AG20443 (cell line): ENCODE results near the gene HDLBP.

Experiments used
- DNase-seq: peaks from one replicate; pipeline ENCODE4 v3.0.0; 2012; ENCODE audit warnings: low spot score, mixed read lengths

The HDLBP gene

DNA sequence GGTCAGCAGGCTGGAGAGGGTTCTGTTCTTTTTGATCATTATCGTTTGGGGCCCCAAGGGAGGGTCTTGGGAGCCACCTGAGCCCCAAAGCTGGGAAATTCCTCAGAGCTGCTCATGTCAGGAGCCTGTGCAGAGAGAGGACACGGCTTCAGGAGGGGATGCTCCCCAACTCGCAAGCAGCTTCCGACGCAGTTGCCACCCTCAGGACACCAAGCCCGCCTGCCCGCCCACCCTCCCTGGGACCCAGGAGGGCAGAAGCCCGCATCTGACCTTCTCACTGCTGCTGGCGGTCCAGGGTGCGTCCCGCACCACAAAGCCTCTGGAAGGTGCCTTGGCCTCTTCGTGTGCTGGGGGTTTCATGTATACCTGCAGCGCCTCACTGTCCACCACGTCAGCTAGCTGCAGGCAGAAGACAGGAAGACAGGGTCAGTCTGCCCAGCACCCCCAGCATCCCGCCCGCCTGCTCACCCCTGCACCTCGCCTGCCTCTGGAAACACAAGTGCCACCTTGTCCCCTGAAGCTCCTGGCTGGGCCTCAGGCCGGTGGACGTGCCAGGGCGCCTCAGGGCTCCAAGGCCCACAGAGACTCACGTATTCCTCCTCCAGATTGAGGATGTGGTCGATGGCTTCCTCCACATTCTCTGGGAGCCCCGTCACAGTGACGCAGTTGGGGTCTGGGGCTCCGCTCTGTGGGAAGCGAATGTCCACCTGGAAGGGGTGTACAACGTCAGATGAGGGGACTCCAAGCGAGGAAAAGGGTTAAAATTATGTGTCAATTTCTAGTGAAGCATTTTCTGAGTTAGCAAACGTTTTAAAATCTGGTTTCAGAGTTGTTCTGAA, 85.7 kb downstream of the HDLBP start:
- no peak for DNase-seq

DNA sequence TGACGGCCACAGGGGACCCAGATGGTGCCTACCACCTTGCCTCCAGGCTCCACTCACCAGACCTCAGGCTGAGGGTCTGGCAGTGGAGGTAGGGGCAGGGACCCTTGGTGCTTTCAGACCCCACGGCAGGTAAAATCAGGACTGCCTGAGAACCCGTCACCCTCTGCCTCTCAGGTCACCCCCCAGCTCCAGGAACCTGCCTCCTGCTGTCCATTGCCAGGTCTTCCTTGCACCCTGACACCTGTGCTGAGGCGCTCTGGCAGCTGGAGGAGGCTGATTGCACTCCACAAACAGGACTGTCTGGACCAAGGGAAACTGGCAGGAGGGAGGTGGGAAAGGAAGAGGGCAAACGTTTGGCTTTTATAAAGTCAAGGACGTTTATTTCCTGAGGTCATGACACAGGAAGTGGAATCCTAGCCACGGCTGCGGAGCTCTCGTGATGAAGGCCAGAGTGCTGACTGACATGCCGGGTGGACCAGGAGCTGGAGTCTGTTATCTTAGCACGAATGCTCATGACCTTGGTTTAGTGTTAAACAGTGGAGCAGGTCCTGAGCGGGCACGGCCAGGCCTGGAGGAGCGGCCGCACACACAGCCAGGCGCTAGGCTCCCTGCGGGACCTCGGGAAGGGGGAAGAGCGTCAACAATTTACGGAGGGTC, 86.5 kb downstream of the HDLBP start:
- DNase-seq, result no peak

DNA sequence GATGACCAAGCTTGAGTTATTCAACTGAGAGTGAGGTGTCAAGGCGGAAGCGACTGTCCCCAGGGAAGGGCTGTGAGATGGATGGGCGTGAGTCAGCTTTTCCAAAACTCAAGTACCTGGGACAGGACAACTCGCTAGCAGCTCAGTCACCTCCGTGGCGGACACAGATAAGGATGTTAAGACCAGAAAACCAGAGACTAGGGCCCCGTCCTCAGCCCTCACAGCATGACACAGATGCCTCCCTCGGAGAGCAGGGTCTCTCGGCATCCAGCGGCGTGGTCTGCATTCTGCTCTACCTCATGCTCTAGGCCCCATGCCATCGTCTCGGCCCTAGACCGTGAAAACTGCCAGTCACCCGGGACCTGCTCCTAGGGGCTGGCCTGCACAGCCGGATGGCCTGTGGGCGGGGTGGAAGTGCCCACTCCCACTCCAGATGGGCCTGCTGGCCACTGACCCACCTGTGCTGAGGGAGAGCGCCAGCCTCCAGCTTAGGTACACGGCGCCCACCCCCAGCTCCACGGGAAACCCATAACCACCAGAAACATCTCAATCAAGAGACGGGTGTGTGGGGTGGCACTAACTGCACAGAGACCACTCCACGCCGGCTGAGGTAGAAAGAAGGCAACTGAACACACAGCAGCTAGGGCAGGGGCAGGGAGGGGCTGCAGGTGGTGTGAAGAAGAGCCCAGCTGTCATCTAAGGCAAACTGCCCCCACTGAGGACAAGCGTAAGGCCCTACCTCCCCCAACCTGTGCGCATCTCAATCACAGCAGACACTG, 87.2 kb downstream of the HDLBP start:
- no peak for DNase-seq

DNA sequence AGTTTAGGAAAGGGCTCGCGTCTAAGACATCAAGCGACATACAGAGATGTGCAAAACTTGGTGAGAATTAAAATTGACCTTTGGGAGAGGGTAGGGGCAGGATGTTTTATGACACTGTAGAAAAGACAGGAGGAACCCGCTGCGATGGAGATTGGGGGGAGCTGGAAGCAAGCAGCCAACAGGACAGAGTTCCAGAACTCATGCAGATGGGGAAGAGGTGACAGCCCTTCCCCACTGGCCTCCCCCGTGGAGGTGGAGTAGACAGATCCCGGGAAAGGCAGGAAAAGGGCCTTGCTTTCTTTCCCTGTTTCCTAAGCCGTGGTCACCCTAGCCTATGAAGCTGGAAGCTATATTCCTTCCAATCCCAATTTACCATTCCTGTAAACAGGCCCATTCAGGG, 87.9 kb downstream of the HDLBP start:
- DNase-seq, result no peak

DNA sequence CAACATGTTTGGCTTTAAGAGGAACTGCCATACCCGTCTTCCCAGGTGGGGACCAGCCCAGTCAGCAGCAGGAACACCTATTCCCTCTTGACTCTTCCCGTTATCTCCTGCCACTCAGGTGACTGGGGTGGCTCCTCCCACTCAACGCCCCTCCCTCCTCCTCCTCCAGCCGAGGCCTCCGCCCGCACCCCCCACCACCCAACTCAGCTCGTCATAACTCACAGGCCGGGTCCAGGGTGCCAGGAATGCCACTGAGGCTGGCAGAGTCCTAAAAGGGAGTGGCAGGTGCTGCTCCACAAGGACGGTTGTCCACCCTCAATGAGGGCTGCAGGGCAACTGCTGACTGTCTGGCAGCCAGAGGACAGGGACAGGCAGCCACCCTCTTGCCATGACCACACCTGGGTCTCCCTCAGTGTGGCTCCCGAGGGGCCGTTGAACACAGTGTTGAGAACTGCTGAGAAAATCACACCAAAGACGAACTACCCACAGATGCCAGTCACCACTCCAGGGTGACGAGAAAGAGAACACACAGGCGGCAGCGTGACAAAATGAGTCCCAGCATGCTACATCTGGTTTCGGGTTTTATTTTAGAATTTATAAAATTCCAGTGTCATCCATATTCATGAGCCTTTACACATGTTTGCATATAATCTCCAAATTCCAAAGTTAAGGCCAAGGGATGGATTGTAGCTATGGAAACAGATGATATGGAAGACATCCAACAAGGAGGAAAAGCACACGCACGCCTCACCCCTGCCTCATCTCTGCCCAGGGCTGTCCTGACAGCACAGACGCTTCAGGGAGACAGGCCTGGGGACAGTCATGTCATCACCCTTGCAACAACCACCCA, 88.5 kb downstream of the HDLBP start:
- no peak for DNase-seq

DNA sequence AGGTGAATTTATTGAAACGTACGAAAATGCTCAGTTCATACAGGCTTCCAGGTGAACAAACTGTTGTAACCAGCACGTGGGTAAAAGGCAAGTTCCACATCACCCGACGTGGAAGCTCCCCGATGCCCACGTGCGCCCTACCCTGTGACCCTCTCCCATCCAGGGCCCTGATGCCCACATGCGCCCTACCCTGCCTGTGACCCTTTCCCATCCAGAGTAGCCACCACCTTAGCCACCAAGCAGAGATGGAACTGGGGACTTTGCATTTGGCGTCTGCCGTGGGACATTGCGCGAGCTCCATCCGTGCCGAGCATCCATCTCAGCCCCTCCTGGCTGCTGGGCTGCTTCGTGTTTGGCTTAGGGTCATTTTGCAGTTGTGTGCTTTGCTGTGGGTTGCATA, 89.5 kb downstream of the HDLBP start:
- no peak for DNase-seq

DNA sequence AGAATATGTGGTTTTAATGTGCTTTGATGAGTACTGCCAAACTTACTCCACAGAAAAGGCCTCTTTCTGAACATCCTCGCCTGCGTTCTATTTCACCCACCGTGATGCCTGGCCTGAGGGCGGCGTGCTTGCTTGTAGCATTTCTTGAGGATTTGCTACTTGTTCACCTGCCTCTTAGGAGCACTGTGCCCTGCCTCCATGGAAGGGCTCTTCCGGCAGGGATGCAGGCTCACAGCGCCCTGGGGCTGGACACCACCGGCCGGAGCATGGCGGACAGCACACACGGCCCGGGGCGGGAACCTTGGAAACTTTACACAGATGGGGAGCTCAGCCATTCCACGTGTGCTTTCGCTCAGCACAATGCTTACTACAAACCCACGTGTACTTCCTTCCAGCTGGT, 89.9 kb downstream of the HDLBP start:
- DNase-seq, result no peak

DNA sequence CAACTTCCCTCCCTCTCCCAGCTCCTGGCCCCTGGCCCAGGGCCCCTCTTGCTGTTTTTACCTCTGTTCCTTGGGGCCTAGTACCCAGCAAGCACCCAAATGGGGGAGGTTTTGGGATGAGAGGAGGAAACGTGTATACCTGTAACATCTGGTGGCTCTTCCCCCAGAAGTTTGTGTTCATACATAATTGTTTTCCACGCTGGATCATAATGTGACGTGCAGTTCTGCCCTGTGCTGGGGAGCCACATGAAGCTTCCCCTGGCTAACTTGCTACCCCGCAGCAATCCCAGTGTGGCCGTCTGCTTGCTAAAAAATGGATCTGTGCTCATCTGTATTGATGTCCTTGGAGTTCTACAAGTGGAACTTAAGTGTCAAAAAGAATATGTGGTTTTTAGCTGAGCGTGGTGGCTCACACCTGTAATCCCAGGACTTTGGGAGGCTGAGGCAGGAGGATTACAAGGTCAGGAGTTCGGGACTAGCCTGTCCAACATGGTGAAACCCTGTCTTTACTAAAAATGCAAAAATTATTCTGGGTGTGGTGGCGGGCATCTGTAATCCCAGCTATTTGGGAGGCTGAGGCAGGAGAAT, 90.5 kb downstream of the HDLBP start:
- no peak for DNase-seq

DNA sequence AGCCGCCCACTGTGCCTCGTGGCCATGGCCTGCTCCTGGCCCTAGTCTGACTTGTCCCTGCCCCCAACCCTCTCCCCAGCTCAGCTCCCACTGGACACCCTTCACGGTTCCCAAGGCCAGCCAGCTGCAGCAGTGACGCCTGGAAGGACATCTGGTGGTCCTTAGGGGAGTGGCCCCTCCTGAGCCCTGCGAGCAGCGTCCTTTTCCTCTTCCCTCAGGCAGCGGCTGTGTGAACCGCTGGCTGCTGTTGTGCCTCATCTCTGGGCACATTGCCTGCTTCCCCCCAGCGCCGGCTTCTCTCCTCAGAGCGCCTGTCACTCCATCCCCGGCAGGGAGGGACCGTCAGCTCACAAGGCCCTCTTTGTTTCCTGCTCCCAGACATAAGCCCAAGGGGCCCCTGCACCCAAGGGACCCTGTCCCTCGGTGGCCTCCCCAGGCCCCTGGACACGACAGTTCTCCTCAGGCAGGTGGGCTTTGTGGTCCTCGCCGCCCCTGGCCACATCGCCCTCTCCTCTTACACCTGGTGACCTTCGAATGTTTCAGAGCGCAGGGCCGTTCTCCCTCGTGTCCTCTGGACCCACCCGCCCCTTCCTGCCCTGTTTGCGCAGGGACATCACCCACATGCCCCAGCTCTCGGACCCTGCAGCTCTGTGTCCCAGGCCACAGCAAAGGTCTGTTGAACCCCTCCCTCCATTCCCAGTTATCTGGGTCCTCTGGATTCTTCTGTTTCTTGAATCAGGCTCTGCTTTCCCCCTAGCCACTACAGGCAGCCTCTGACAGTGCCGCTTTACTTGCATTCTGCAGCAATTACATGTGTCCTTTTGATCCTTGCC, 91.2 kb downstream of the HDLBP start:
- DNase-seq, result peak; percentile 80

DNA sequence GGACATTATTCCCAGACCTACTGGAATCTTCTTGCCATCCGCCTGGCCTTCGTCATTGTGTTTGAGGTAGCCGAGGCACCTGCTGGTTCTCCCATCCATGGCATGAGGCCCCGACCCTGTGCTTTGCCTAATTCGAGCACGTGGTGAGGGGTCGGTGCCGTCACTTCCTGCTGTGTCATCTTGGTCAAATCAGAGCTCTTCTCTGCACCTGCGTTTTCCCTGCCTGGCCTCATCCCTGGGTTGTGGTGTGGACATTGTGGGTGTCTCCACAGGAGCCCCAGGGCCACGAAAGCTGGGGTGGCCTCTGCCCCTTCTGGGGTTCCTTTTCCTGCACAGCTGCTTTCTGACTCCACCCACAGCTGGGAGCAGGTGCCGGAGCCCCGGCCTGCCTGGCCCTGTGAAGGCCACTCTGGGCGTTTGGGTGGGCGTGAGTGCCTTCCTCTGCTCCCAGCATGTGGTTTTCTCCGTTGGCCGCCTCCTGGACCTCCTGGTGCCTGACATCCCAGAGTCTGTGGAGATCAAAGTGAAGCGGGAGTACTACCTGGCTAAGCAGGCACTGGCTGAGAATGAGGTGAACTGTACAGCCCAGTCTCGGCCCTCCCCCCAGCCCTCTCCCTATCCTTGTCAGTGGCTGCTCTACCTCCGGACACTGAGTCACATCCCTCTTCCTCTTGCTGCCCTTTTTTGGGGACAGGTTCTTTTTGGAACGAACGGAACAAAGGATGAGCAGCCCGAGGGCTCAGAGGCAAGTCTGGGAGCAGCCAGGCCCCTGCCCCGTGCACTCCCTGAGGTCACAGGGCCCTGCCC, 92.1 kb downstream of the HDLBP start:
- DNase-seq, result no peak

DNA sequence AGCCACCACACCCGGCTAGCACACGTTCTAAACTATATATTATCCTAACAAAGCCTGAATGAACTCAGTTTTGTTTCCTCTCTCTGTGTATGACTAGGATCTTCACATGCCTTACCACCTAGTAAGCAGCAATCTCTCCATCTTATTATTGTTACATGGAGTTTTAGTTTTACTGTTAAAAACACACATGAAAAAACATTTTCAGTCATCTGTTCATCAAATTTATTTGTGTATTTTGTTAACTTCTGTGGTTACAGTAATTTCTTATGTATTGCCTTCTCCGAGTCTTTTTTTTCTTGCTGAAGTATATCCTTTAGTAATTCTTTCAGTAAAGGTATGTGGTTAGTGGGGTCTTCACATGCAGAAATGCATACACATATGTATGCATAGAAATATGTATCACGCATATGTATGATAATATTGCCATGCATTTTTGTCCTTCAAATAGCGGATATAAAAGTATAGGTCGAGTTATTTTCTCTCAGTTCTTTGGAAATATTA, 95.6 kb downstream of the HDLBP start:
- DNase-seq, result no peak

DNA sequence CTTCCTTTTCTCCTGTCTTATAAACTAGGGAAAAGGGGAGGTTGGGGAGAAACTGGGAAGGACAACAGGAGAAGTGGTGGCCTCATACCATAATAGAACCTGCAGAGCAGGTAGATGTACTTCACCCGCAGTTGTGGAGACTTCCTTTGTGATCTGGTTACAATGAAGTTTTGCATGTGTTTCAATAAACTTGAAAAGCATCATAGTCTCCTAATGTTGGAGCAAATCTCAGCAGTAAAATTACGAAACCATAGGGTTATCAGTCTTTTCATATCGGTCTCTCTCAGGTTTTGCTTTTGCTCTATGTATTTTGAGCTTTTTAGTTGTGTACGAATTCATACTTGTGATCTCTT, 96.5 kb downstream of the HDLBP start:
- no peak for DNase-seq

DNA sequence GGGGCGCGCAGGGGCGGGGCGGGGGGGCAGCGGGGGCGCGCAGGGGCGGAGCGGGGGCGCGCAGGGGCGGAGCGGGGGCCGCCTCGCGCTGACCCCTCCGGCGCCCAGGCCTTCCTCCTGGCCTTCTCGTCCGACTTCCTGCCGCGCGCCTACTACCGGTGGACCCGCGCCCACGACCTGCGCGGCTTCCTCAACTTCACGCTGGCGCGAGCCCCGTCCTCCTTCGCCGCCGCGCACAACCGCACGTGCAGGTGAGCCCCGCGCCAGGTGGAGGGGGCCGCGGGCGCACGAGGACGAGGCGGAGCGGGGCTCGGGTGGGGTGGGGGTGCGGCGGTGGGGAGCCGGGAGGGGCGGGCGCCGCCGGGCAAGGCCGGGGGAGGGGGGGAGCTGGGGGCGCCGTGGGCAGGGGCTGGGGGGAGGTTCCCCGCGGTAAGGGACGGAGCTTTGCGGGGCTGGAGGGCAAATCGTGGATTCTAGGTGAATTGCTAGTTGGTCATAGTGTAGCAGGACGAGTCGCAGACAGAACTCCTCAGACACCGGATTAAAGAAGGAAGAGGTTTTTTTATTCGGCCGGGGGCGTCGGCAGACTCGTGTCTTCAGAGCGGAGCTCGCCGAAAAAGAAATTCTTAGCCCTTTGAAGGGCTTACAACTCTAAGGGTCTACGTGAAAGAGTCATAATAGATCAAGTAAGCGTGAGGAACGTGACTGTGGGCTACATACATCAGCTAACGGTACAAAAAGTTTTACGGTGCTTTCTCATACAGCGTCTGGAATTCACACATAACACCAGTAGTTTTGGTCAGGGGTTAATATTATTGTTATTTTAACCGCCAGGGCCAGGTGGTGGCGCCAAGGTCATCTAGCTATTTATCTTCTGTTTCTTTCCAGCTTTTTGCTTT, 97.1 kb downstream of the HDLBP start:
- DNase-seq, result peak; percentile 63

DNA sequence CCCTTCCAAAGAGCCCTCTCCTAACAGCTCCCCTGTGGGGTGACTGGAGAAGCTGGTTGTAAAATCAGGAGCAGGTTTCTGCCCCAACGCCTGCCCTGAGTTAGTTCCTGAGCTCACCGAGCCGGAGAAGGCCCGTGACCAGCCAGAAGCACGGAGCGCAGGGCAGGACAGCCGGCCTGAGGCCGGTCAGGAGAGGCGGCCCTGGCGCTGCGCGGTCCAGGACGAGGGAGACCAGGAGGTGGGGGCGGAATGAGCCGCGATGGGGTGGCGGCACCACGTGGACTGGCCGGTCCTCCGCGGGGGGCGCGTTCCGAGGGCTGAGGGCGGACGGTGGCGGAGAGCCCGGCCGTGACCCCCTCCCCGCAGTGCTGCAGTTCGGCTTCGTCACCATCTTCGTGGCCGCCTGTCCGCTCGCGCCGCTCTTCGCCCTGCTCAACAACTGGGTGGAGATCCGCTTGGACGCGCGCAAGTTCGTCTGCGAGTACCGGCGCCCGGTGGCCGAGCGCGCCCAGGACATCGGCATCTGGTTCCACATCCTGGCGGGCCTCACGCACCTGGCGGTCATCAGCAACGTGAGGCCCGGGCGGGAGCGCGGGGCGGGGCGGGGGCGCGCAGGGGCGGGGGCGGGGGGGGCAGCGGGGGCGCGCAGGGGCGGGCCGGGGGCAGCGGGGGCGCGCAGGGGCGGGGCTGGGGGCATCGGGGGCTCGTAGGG, 98.0 kb downstream of the HDLBP start:
- peak; percentile 88 for DNase-seq

DNA sequence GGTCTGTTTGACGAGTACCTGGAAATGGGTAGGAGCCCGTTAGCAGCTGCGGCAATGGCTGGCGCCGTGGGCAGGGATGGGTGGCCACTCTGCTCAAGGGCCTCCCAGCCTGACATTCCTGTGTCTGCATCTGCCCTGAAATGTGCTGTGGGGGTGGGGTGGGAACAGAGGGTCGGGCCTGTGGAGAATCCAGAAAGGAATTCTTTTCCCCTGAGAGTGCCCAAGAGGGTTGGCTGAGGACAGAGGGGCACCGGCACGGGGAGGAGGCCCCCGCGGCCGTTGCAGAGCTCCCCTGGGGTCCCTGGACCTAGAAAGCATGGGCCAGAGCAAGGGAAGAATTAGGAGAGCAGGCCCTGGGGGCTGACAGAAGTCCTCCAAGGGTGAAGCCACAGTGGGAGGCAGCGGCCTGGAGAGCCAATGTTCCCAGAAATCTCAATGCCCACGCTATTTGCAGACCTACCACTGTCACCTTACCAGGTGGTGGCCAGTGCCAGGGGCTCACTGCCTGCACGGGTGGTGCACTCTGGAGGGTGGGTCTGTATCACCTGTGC, 99.2 kb downstream of the HDLBP start:
- DNase-seq, result no peak

DNA sequence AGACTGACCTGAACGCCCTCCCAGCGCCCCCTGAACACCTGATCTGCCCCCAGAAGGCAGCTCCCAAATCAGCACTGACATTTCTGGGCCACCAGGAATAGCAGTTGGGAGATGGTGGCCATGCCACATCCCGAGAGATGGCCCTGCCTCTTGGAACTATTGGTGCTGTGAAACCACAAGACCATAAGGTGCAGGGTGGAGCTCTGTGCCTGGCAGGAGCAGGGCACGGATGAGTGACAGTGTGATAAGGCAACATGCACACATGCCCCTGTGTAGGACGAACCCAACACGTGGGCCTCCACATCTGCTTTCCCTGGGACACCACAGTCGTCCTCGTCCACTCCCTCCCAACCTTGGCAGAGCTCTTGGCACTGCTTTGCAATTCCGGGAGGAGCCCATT, 100.1 kb downstream of the HDLBP start:
- DNase-seq, result no peak

DNA sequence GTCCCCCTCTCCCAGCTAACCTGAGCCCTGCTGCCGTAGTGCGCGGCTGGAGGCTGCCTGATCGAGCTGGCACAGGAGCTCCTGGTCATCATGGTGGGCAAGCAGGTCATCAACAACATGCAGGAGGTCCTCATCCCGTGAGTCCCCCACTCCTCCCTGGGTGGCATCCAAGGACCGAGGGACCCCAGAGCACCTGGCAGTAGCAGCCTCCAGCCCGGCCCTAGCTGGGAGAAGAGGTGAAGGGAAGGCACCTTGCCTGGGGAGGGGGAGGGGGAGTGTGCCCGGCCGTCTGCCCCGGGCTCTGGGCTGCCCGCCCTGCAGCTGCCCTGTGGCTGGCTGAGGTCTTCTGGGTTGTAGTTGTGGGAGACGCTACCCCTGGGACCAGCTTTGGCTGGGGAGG, 100.7 kb downstream of the HDLBP start:
- no peak for DNase-seq

DNA sequence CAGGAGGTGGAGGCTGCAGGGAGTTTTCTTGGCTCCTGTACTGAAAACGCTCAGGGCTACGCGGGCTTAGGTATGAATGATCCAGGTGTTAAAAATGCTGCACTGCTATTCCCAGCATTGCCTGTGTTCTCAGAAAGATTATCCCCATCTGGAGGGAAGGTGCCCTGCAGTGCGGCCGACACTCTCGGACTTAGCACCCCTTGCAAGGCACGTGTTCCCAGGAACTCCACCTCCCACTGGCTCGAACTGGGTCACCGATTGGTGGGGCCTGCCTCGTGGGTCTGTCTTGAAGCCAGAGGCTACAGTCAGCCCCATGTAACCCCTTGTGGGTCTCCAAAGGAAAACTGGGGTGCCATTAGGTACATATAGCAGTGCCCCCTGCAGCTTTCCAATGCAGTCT, 101.3 kb downstream of the HDLBP start:
- DNase-seq, result no peak
